SK-N-SH (cell line): ENCODE data around the gene TMEM198. TPM values are rescaled to one million over a fixed set of nuclear protein-coding genes. Genes with fewer than 3 reads are reported as not detected.

ENCODE experiments used
- CTCF ChIA-PET: fragments of 300-600, 350-600 bp; formaldehyde crosslinking; extraction: SDS; loops from one replicate; lab custom pipeline; 2021; lab: Yijun Ruan, JAX
- POLR2A ChIA-PET: fragments of 350-600 bp; sonication (Branson Sonifier 250); formaldehyde crosslinking; extraction: SDS; loops from one replicate; lab custom pipeline; 2020; ENCODE audit warnings: antibody characterized with exemption, inconsistent platforms; lab: Yijun Ruan, JAX
- DNase-seq: peaks from one replicate; pipeline ENCODE4 v3.0.0; 2012
- H2AFZ ChIP-seq: fragments of 200-600 bp; sonication (generic); 2 replicates; pipeline ENCODE4 v1.8.1; 2016; ENCODE audit warnings: antibody characterized with exemption, mild to moderate bottlenecking, low read depth
- H3F3A ChIP-seq: fragments of 200-600 bp; sonication (generic); replicated peaks from 2 replicates; pipeline ENCODE3; 2016; ENCODE audit warnings: antibody characterized with exemption, mild to moderate bottlenecking; ENCODE audit not compliant: insufficient read depth
- H3K27ac ChIP-seq, 2 experiments: fragments of 200-500 bp in 1 of 2; fragments of 200-600 bp in 1 of 2; sonication (Bioruptor generic) in 1 of 2; sonication (generic), shearing (Covaris generic) in 1 of 2; 2 replicates each; pipeline versions ENCODE4 v1.5.1 to v1.6.1; 2014 to 2016; ENCODE audit warnings: low read depth in 2 of 2, inconsistent platforms in 1 of 2, low read length in 1 of 2, mild to moderate bottlenecking in 1 of 2, mixed read lengths in 1 of 2
- H3K27me3 ChIP-seq: fragments of 200-600 bp; sonication (generic), shearing (Covaris generic); 2 replicates; pipeline ENCODE4 v1.6.1; 2016; ENCODE audit warnings: mixed run types; ENCODE audit not compliant: insufficient read depth
- H3K36me3 ChIP-seq, 2 experiments: fragments of 200-500 bp in 1 of 2; fragments of 200-600 bp in 1 of 2; sonication (Bioruptor generic) in 1 of 2; sonication (generic) in 1 of 2; replicated peaks in 1 of 2; 2 replicates each; pipeline versions ENCODE3 to v1.5.1; 2014 to 2016; ENCODE audit warnings: low read length in 1 of 2, mild to moderate bottlenecking in 1 of 2; ENCODE audit not compliant: insufficient read depth in 2 of 2, control insufficient read depth in 1 of 2
- H3K4me1 ChIP-seq, 2 experiments: fragments of 200-500 bp in 1 of 2; fragments of 200-600 bp in 1 of 2; sonication (Bioruptor generic) in 1 of 2; sonication (generic), shearing (Covaris generic) in 1 of 2; 2 replicates each; pipeline versions ENCODE4 v1.5.1 to v1.6.1; 2014 to 2016; ENCODE audit warnings: low read depth in 1 of 2, low read length in 1 of 2, mixed run types in 1 of 2; ENCODE audit not compliant: insufficient read depth in 2 of 2, control insufficient read depth in 1 of 2
- H3K4me2 ChIP-seq: fragments of 200-600 bp; sonication (generic), shearing (Covaris generic); 2 replicates; pipeline ENCODE4 v1.6.1; 2017; ENCODE audit warnings: mixed run types
- H3K4me3 ChIP-seq, 2 experiments: fragments of 200-500 bp in 1 of 2; fragments of 200-600 bp in 1 of 2; sonication (Bioruptor generic) in 1 of 2; sonication (generic), shearing (Covaris generic) in 1 of 2; 2 replicates each; pipeline versions ENCODE4 v1.5.1 to v1.8.1; 2014 to 2016; ENCODE audit warnings: low read depth in 2 of 2, inconsistent platforms in 1 of 2, low read length in 1 of 2, mild to moderate bottlenecking in 1 of 2, mixed read lengths in 1 of 2, moderate library complexity in 1 of 2
- H3K79me2 ChIP-seq: fragments of 200-600 bp; sonication (generic); 2 replicates; pipeline ENCODE4 v1.8.1; 2017; ENCODE audit warnings: mild to moderate bottlenecking; ENCODE audit not compliant: insufficient read depth
- H3K9ac ChIP-seq: fragments of 200-600 bp; sonication (generic); 2 replicates; pipeline ENCODE4 v1.6.1; 2017; ENCODE audit warnings: mixed run types
- H3K9me2 ChIP-seq: fragments of 200-600 bp; sonication (generic); 2 replicates; pipeline ENCODE4 v1.6.1; 2017; ENCODE audit warnings: mixed run types
- H3K9me3 ChIP-seq: fragments of 200-600 bp; sonication (generic); 2 replicates; pipeline ENCODE4 v1.6.1; 2017; ENCODE audit warnings: mixed run types, mild to moderate bottlenecking, moderate library complexity
- H4K20me1 ChIP-seq: fragments of 200-600 bp; sonication (generic); 2 replicates; pipeline ENCODE4 v1.6.1; 2017; ENCODE audit warnings: mild to moderate bottlenecking, mixed run types; ENCODE audit not compliant: insufficient read depth
- CHD2 ChIP-seq: fragments of 150-350 bp; IDR thresholded peaks from 2 replicates; pipeline ENCODE4 v1.6.1; 2018; ENCODE audit warnings: low read length; ENCODE audit not compliant: partially characterized antibody
- EP300 ChIP-seq, 2 experiments: IDR thresholded peaks; 2 replicates each; pipeline versions ENCODE4 v1.4.0 to v1.6.1; 2012; ENCODE audit warnings: borderline replicate concordance in 1 of 2, low read depth in 1 of 2, low read length in 1 of 2
- FOXJ3 ChIP-seq: sonication (generic); formaldehyde crosslinking; IDR thresholded peaks from 2 replicates; pipeline ENCODE4 v1.5.1; 2020; ENCODE audit warnings: mild to moderate bottlenecking, missing genetic modification reagents
- GATA2 ChIP-seq: sonication (generic); formaldehyde crosslinking; IDR thresholded peaks from 2 replicates; pipeline ENCODE4 v1.5.0; 2020; ENCODE audit warnings: mild to moderate bottlenecking, missing genetic modification reagents
- MXI1 ChIP-seq: IDR thresholded peaks from 2 replicates; pipeline ENCODE4 v1.6.1; 2012; ENCODE audit warnings: mild to moderate bottlenecking, low read depth, low read length, improper control_type of control experiment
- NFIC ChIP-seq: IDR thresholded peaks from 2 replicates; pipeline ENCODE4 v1.4.0; 2012; ENCODE audit warnings: borderline replicate concordance
- NRF1 ChIP-seq: IDR thresholded peaks from 2 replicates; pipeline ENCODE4 v1.6.1; 2012; ENCODE audit warnings: low read depth, mild to moderate bottlenecking, low read length
- RCOR1 ChIP-seq: fragments of 150-350 bp; IDR thresholded peaks from 2 replicates; pipeline ENCODE4 v1.6.1; 2017; ENCODE audit warnings: antibody characterized with exemption, low read length
- RFX5 ChIP-seq: IDR thresholded peaks from 2 replicates; pipeline ENCODE4 v1.6.1; 2012; ENCODE audit warnings: mild to moderate bottlenecking, improper control_type of control experiment, low read length
- SIN3A ChIP-seq: IDR thresholded peaks from 2 replicates; pipeline ENCODE4 v1.6.1; 2012; ENCODE audit warnings: low read depth, mild to moderate bottlenecking, low read length, moderate library complexity, borderline replicate concordance
- WGBS: methylation state at CpG from one replicate; pipeline ENCODE4 v1.1.6; 2017; ENCODE audit warnings: low lambda C conversion rate; 5-methylcytosine and 5-hydroxymethylcytosine counted together
- polyA plus RNA-seq, 3 experiments: library from polyadenylated mRNA; depleted of rRNA; stranded (reverse); fragments of >200 nt; gene quantifications; 2 replicates each; pipeline ENCODE4 v1.2.3, GENCODE V29; 2012
- TF ChIP-seq, protein P1 (sequence below): fragments of 150-350 bp; IDR thresholded peaks from 2 replicates; pipeline ENCODE4 v1.6.1; 2017; ENCODE audit warnings: antibody characterized with exemption, low read length, low read depth, borderline replicate concordance
- TF ChIP-seq, protein P2 (sequence below): fragments of 150-350 bp; IDR thresholded peaks from 2 replicates; pipeline ENCODE4 v1.6.1; 2016; ENCODE audit warnings: mild to moderate bottlenecking, low read depth, low read length
- TF ChIP-seq, protein P3 (sequence below): IDR thresholded peaks from 2 replicates; pipeline ENCODE4 v1.4.0; 2012; ENCODE audit warnings: low read depth
- TF ChIP-seq, protein P4 (sequence below): IDR thresholded peaks from 2 replicates; pipeline ENCODE4 v1.4.0; 2012; ENCODE audit warnings: low read depth, borderline replicate concordance

TMEM198 gene
- polyA plus RNA-seq, 1 of the 3 experiments (the other 2 are of a cell fraction), result 4.7 TPM

DNA sequence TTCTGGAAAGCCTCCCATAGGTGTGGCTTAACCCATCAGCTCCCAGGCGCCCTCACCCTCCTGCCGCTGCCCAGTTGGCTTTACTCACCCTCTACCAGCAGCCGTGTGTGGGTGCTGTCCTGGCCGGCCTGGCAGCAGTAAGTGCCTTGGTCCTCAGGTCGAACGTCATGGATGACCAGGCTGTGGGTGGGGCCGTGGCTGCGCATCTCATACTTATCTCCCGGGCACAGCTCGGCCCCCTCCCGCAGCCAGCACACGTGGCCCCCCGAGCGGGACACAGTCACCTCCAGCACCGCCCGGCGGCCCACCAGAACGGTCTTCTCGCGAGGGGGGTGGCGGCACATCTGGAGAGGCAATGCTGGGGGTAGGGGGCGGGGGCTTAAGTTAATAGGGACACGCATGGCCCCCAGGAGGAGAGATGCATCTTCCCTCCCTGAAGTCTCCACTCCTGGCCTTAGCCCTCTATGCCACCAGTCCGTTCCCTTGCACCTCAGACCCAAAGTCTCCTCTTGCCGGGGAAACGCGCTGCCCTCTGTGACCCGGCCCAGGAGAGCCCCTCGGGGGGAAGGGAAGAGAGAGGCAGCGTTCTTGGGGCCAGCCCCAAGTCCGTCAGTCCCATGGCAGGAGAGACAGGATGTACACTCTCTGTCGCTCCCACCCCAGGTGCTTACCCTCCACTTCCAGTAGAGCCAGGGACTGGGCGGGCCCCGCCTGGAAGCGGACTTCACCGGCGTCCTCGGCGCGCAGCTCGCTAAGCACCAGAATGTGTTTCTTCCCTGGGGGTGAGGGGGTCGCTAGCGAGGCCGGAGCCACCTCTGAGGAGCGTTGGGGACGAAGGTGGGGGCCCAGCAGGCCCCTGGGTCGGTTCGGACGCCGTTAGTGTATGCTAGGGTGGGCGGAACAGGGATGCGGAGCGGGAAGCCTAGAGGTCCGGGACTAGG, 7.9 kb downstream of the TMEM198 start:
- TF ChIP-seq, protein P1, sequence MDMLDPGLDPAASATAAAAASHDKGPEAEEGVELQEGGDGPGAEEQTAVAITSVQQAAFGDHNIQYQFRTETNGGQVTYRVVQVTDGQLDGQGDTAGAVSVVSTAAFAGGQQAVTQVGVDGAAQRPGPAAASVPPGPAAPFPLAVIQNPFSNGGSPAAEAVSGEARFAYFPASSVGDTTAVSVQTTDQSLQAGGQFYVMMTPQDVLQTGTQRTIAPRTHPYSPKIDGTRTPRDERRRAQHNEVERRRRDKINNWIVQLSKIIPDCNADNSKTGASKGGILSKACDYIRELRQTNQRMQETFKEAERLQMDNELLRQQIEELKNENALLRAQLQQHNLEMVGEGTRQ, result 0 out of 2 replicates have a peak, but pooled peaks have one; percentile 14
- TF ChIP-seq CHD2, result peak; percentile 3
- peak; percentile 48; the same call in 1 of the 2 replicates for TF ChIP-seq NRF1
- TF ChIP-seq GATA2, result no peak
- TF ChIP-seq FOXJ3 (CRISPR knock-in tag), result no peak
- TF ChIP-seq, protein P2, sequence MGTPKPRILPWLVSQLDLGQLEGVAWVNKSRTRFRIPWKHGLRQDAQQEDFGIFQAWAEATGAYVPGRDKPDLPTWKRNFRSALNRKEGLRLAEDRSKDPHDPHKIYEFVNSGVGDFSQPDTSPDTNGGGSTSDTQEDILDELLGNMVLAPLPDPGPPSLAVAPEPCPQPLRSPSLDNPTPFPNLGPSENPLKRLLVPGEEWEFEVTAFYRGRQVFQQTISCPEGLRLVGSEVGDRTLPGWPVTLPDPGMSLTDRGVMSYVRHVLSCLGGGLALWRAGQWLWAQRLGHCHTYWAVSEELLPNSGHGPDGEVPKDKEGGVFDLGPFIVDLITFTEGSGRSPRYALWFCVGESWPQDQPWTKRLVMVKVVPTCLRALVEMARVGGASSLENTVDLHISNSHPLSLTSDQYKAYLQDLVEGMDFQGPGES, result no peak
- Histone ChIP-seq H3K27me3 (no peaks in the 10 kb centered on the region), H2AFZ (peak overlapping the region; percentile 96), H3K4me1 (peaks cover 0 to 27% of the 10 kb centered on the region in 2 experiments; a peak in 1 of 4 replicates), H3K27ac (peak overlapping the region; percentile 36 to 78; a peak in 3 of 4 replicates), H3K36me3 (no peaks in the 10 kb centered on the region), H3K9me3 (no peaks in the 10 kb centered on the region), H3F3A (no peaks in the 10 kb centered on the region), H4K20me1 (no peaks in the 10 kb centered on the region), H3K9me2 (no peaks in the 10 kb centered on the region), H3K9ac (peak overlapping the region; percentile 73), H3K4me2 (peak overlapping the region; percentile 98), H3K79me2 (no peaks in the 10 kb centered on the region), H3K4me3 (peak overlapping the region; percentile 67 to 74)
- 6% methylated on average over 17 of the region's 54 CpGs for WGBS
- CTCF ChIA-PET, result interaction anchor here (1.1 to 3.9 kb wide), 10 partner anchors 9 to 149 kb away, joined by 3 to 36 read pairs (median 4); partner anchors contain the start of gene STK11IP
- POLR2A ChIA-PET, result interaction anchor here (0.8 to 2.9 kb wide), 7 partner anchors 8 to 46 kb away, joined by 3 to 25 read pairs (median 9); partner anchors contain the start of genes CHPF, INHA, OBSL1 and STK11IP
- DNase-seq, result peak; percentile 86

- H3K4me2 ChIP-seq, result peak overlapping the region; percentile 98
Measured at GRCh38 chr2:219552382-219553167, 8.7 kb downstream of the TMEM198 start.

More at GRCh38 chr2:219552382-219553167, 8.7 kb downstream of the TMEM198 start:
- Histone ChIP-seq H4K20me1 (no peaks in the 10 kb centered on the region), H3K36me3 (no peaks in the 10 kb centered on the region), H3K4me3 (peak overlapping the region; percentile 67 to 74), H3K4me1 (peaks cover 0 to 27% of the 10 kb centered on the region in 2 experiments; a peak in 1 of 4 replicates), H3F3A (no peaks in the 10 kb centered on the region), H3K9me2 (no peaks in the 10 kb centered on the region)
- CTCF ChIA-PET, result interaction anchor here (1.1 to 3.9 kb wide), 7 partner anchors 8 to 150 kb away, joined by 3 to 36 read pairs (median 8); partner anchors contain the start of genes CHPF, STK11IP and TMEM198
- POLR2A ChIA-PET, result interaction anchor here (0.8 to 2.9 kb wide), 7 partner anchors 9 to 45 kb away, joined by 3 to 25 read pairs (median 9); partner anchors contain the start of genes CHPF, INHA, OBSL1 and STK11IP
- 0% methylated on average over 2 of the region's 99 CpGs for WGBS
- peak; percentile 69 for TF ChIP-seq MXI1
- peak; percentile 68; the same call in 1 of the 2 replicates for TF ChIP-seq SIN3A
- TF ChIP-seq NFIC, result no peak
- no peak for TF ChIP-seq EP300 (IDR thresholded peaks at IDR 0.05; ENCODE audit: borderline replicate concordance in 1 of 2, low read depth in 1 of 2, low read length in 1 of 2)
- TF ChIP-seq, protein P3, sequence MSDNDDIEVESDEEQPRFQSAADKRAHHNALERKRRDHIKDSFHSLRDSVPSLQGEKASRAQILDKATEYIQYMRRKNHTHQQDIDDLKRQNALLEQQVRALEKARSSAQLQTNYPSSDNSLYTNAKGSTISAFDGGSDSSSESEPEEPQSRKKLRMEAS, result peak; percentile 71
- no peak for TF ChIP-seq RFX5
- TF ChIP-seq, protein P4, sequence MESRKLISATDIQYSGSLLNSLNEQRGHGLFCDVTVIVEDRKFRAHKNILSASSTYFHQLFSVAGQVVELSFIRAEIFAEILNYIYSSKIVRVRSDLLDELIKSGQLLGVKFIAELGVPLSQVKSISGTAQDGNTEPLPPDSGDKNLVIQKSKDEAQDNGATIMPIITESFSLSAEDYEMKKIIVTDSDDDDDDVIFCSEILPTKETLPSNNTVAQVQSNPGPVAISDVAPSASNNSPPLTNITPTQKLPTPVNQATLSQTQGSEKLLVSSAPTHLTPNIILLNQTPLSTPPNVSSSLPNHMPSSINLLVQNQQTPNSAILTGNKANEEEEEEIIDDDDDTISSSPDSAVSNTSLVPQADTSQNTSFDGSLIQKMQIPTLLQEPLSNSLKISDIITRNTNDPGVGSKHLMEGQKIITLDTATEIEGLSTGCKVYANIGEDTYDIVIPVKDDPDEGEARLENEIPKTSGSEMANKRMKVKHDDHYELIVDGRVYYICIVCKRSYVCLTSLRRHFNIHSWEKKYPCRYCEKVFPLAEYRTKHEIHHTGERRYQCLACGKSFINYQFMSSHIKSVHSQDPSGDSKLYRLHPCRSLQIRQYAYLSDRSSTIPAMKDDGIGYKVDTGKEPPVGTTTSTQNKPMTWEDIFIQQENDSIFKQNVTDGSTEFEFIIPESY, result no peak
- no peak for TF ChIP-seq RCOR1
- TF ChIP-seq, all 33 proteins: peak for 3
- Histone ChIP-seq H2AFZ (peak overlapping the region; percentile 96), H3K9ac (peak overlapping the region; percentile 73), H3K9me3 (no peaks in the 10 kb centered on the region), H3K27me3 (no peaks in the 10 kb centered on the region), H3K79me2 (no peaks in the 10 kb centered on the region), H3K27ac (peak overlapping the region; percentile 36 to 80; a peak in 3 of 4 replicates)
- DNase-seq, result peak; percentile 96
